Measurements from ENCODE around the gene PGLYRP4.

Gene PGLYRP4

DNA sequence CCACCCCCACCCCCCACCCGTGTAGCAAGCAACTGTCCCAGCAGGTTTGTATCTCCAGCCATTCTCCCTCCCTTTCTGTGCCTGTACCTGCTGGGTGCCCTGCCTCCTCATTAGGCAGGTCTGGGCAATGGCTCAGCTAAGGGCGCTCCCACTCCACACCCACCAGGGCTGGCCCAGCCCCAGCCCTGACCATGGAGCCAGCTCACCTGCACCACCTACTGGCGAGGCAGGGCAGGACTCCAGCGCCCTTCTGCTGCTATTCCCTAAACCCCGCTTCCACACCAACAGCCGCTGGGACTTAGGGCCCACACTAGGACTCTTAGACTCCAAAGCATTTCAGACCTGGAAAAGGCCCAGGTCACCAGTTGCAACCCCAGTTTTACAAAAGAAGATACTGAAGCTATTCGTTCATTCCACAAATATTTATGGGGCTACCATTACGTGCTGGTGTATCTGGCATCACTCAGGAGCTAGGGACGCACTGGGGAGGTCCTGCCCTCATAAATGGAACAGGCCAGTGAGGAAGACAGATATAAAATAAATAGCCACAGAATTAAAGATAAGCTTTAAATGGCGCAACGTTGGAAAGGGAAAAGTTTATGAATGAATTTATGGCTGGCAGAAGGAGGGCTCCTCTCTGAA is 59.9 kb downstream of the PGLYRP4 start:
- no peak for DNase-seq

Data from activated naive CD4-positive, alpha-beta T cell treated with anti-CD3 and anti-CD28 coated beads, Interleukin-2, amount 50 U/mL, for 16 hours (primary cell).